HFFc6 (cell line): ENCODE measurements around the gene TRIM2. TPM values are rescaled to one million over a fixed set of nuclear protein-coding genes. Genes with fewer than 3 reads are reported as not detected.

ENCODE experiments used
- DNase-seq: peaks from one replicate; pipeline ENCODE4 v3.0.0-alpha.2; 2018
- H3K27ac Mint-ChIP-seq: 2 replicates; pipeline ENCODE4 v1.8.0; 2020; ENCODE audit warnings: mild to moderate bottlenecking, mixed read lengths
- H3K27me3 Mint-ChIP-seq: 2 replicates; pipeline ENCODE4 v1.8.0; 2021; ENCODE audit warnings: mild to moderate bottlenecking, moderate library complexity, mixed read lengths; ENCODE audit not compliant: insufficient read depth
- H3K36me3 Mint-ChIP-seq: 2 replicates; pipeline ENCODE4 v1.8.0; 2021; ENCODE audit warnings: low read depth, mixed read lengths
- H3K4me1 Mint-ChIP-seq: 2 replicates; pipeline ENCODE4 v1.8.0; 2020; ENCODE audit warnings: low read depth, mixed read lengths
- H3K4me3 Mint-ChIP-seq: 2 replicates; pipeline ENCODE4 v1.8.0; 2020; ENCODE audit warnings: mild to moderate bottlenecking, moderate library complexity, mixed read lengths
- H3K9me3 Mint-ChIP-seq: 2 replicates; pipeline ENCODE4 v1.8.0; 2020; ENCODE audit warnings: mild to moderate bottlenecking, mixed read lengths
- CTCF ChIP-seq: fragments of 200-600 bp; sonication (generic); IDR thresholded peaks from 2 replicates; pipeline ENCODE4 v1.5.0; 2021; ENCODE audit warnings: antibody characterized with exemption, mild to moderate bottlenecking
- total RNA-seq, 6 experiments: library from RNA; stranded (reverse); fragmentation: NEBNext Ultra II Directional; extraction: Animal tissue kit (Norgen Biotek cat#: 25700); gene quantifications; 2 replicates in 1 of 6; 3 replicates in 5 of 6; pipeline ENCODE4 v1.2.3, GENCODE V29; 2021

The TRIM2 gene
- total RNA-seq, 6 experiments from 2014 or later: 32.3 to 39.6 (median 34.9) TPM

- Mint-ChIP-seq H3K4me3 (no peak overlapping the region; the same call in 1 of the 2 replicates), H3K9me3 (no peaks in the 10 kb centered on the region), H3K4me1 (peaks cover 50% of the 10 kb centered on the region), H3K27ac (no peak overlapping the region), H3K27me3 (peaks cover 3% of the 10 kb centered on the region), H3K36me3 (no peaks in the 10 kb centered on the region)
- TF ChIP-seq CTCF: peak; percentile 33; the same call in 1 of the 2 replicates
- DNase-seq: no peak
Measured at GRCh38 chr4:153346563-153346962, 142.3 kb downstream of the TRIM2 start.

- Mint-ChIP-seq H3K9me3 (no peaks in the 10 kb centered on the region), H3K27ac (no peak overlapping the region), H3K4me1 (peaks cover 44% of the 10 kb centered on the region), H3K27me3 (peaks cover 3% of the 10 kb centered on the region), H3K36me3 (no peaks in the 10 kb centered on the region), H3K4me3 (no peak overlapping the region)
- TF ChIP-seq CTCF: no peak
- DNase-seq: no peak
Measured at GRCh38 chr4:153347117-153347516, 142.9 kb downstream of the TRIM2 start.

DNA sequence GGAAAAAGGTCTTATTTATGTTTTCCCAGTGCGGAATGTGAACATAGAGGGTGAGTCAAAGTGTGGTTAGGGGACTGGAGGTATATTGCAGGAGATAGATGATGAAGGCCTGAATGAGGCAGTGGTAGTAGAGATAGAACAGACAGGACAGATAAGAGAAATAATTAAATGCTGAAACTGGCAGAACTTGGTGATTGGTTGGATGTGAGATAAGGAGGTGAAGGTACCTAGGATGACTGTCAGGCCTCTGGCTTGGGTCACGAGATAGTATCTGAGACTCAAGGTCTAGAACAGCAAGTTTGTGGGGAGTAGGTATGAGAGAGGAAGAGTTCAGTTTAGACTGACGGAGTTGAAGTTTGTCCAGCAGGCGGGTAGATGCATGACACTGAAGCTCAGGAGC lies 143.8 kb downstream of the TRIM2 start:
- DNase-seq: no peak
- H3K4me3 Mint-ChIP-seq: no peak overlapping the region
- no peaks in the 10 kb centered on the region for H3K9me3 Mint-ChIP-seq
- peaks cover 40% of the 10 kb centered on the region for H3K4me1 Mint-ChIP-seq
- no peaks in the 10 kb centered on the region for H3K36me3 Mint-ChIP-seq
- H3K27ac Mint-ChIP-seq: no peak overlapping the region; the same call in 1 of the 2 replicates
- TF ChIP-seq CTCF: no peak
- H3K27me3 Mint-ChIP-seq: peaks cover 2% of the 10 kb centered on the region

DNA sequence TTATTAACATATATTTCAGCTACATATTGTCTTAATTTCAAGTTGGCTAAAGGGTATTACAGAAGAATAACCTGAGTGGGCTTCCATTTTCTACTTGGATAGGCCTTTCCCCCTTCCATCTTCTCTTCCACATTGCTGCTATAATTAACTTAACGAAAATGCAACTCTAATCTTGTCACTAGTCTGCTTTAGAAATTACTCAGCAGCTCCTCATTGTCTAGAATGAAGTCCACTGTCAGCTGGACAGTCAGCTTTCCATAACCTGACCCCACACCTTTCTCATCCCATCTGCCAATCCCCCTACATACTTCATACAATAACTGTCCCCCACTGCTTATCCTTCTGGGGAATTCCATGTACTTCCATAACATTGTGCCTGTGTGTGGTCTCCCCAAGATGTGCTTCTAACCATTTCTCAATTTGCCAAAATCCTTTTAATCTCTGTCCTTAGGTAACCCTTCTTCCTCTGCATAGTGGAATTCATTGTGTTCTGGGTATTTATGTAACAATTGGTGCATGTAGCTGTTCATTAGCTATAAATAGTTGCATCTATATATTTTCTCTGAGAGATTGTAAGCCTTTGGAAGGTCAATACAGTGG lies 145.1 kb downstream of the TRIM2 start:
- H3K9me3 Mint-ChIP-seq: no peaks in the 10 kb centered on the region
- no peak overlapping the region for H3K4me3 Mint-ChIP-seq
- no peak overlapping the region for H3K27ac Mint-ChIP-seq
- DNase-seq: no peak
- no peaks in the 10 kb centered on the region for H3K36me3 Mint-ChIP-seq
- no peaks in the 10 kb centered on the region for H3K27me3 Mint-ChIP-seq
- peaks cover 35% of the 10 kb centered on the region for H3K4me1 Mint-ChIP-seq
- no peak for TF ChIP-seq CTCF

DNA sequence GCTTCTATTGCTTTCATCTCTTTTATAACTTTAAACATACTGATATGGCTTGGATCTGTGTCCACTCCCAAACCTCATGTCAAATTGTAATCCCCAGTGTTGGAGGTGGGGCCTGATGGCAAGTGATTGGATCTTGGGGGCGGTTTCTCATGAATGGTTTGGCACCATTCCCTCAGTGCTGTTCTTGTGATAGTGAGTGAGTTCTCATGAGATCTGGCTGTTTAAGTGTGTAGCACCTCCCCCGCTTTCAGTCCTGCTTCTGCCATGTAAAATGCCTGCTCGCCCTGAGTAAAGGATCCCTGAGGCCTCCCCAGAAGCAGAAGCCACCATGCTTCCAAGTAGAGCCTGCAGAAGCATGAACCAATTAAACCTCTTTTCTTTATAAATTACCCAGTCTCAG lies 157.9 kb downstream of the TRIM2 start:
- Mint-ChIP-seq H3K27me3 (no peaks in the 10 kb centered on the region), H3K9me3 (no peaks in the 10 kb centered on the region), H3K4me1 (no peaks in the 10 kb centered on the region), H3K36me3 (peaks cover 24% of the 10 kb centered on the region), H3K4me3 (no peak overlapping the region), H3K27ac (no peak overlapping the region)
- no peak for DNase-seq
- TF ChIP-seq CTCF: no peak
